AG09319 (cell line): ENCODE results near the gene RAB4B.

Experiments
- DNase-seq: peaks from one replicate; pipeline ENCODE4 v3.0.0-alpha.2; 2010; ENCODE audit warnings: low read depth; ENCODE audit errors: extremely low read depth
- CTCF ChIP-seq: IDR thresholded peaks from 2 replicates; pipeline ENCODE4 v1.5.1; 2011; ENCODE audit warnings: low read depth, mild to moderate bottlenecking, inconsistent platforms, low read length, moderate library complexity

RAB4B gene

GRCh38 chr19:40739871-40740703 lies 38.0 kb upstream of the RAB4B start:
- no peak for TF ChIP-seq CTCF
- no peak for DNase-seq

- no peak for TF ChIP-seq CTCF
- peak; percentile 78 for DNase-seq
Measured at GRCh38 chr19:40740747-40741146, 37.3 kb upstream of the RAB4B start.

GRCh38 chr19:40741527-40742390 lies 36.3 kb upstream of the RAB4B start:
- no peak for TF ChIP-seq CTCF
- DNase-seq = no peak

GRCh38 chr19:40742477-40742876 lies 35.6 kb upstream of the RAB4B start:
- TF ChIP-seq CTCF = no peak
- DNase-seq = no peak

GRCh38 chr19:40742886-40743285 lies 35.2 kb upstream of the RAB4B start:
- no peak for TF ChIP-seq CTCF
- DNase-seq = no peak

- no peak for DNase-seq
- TF ChIP-seq CTCF = no peak
Measured at GRCh38 chr19:40743926-40744325, 34.1 kb upstream of the RAB4B start.
